ENCODE results near the gene LLGL2. TPM values are rescaled to one million over a fixed set of nuclear protein-coding genes. Genes with fewer than 3 reads are reported as not detected.

Gene LLGL2
- total RNA-seq, 1 experiment from 2014 or later, result 1.2 TPM

DNA sequence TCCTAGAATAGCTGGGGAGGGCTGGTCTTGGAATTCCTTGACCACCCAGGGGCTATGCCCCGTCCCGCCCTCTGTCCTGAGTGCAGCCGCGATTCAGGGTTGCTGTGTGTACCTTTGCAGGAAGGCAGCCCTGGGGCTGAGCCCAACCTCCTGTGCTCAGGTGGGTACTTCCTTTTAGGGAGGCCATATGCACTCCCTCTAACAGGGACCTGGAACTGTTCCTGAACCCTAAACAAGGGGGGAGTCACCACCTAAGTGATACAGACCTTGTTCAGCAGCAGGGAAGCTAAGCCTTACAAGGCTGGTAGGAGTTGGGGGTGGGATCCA lies 24.6 kb downstream of the LLGL2 start:
- DNase-seq (ENCODE audit: low read depth), result no peak

DNA sequence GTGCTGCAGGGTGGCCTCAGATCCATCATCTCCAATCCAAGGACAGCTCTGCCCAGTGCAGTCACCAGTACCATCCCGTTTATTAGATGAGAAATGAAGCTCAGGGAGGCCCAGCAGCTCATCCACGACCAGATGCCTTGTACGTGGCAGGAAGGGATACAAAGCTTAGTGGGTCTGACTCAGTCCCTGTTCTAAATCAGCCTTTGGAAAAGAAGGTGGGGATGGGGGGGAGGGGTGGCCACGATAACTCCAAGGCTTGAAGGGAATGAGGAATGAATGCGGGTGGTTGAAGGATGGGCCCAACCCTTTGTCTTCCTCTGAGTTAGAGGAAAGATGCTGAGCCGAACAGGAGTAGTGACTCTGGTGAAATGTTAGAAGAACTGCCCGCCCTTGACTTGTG lies 25.8 kb downstream of the LLGL2 start:
- no peak for DNase-seq (ENCODE audit: low read depth)

DNA sequence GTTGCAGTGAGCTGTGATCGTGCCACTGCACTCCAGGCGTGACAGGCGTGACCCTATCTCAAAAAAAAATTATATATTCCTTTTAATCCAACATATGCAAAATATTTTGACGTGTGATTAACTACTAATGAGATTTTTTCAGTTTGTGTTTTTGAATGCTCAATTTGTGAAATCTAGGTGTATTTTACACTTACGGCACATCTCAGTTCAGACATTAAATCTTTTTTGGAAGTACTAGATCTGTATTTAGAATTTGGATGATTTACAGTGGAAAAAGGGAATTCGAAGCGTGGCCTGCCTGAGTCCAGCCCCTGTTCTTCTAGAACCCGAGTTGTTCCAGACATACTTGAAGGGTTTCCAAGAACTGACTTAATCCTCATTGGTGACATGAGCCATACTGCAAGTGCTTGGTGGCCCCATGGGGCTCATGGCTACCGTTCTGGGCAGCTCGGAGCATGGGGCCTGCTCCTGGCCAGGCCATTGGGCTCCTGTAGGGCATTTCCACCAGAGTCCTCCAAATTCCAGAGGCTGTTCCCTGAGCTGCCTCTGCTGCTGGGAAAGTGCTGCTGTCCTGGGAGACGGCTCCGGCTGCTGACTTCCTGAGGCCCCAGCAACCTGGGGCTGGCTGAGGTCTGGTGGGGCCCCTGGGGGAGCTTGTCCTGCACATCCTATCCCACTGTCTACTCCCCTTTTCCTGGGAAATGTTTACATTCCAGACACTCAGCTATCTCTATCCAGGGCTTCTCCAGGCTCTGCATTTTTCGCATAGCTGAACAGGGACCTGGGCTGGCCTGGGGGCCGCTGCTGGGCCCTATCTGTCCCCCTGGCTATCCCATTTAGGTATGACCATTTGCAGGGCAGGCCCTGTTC lies 27.2 kb downstream of the LLGL2 start:
- peak; percentile 18 for DNase-seq (ENCODE audit: low read depth)

DNA sequence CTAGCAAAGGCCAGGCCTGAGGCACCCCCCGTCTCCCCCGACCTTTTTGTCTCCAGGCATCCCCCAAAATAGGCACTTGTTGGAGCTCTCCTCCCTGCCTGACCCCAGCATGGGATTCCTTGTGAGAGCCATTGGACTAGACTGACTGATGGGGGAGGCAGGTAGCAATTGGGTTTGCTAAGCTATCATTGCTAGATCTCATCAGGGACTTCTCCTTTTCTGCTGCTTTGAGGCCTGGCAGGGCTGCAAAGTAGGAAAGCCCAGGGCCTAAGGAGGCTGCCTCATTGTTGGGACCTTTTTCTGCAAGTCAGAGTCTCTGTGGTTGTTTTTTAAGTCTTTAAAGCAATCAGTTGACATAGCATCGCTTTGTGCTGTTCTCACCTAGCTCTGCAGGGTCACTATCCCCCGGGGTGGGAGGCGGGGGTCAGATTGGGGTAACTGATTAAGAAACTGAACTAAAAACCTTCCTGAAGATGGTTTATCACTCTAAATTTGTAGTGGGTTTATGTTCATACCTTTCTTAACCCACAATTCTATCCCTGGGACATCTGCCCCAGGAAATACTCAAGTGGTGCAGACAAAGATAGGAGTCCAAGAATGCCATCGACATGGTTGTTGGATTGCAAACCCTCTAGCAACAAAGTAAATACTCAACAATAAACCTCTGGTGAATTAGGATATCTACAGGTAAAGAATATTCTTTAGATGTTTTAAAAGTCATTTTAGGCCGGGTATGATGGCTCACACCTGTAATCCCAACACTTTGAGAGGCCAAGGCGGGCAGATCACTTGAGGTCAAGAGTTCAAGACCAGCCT lies 28.0 kb downstream of the LLGL2 start:
- DNase-seq (ENCODE audit: low read depth), result no peak

- no peak for DNase-seq (ENCODE audit: low read depth)
These were observed 30.2 kb downstream of the LLGL2 start for GRCh38 chr17:75555679-75556153.

- DNase-seq (ENCODE audit: low read depth), result peak; percentile 95
These were observed 31.8 kb downstream of the LLGL2 start for GRCh38 chr17:75557075-75557851.

- DNase-seq (ENCODE audit: low read depth), result no peak
These were observed 32.6 kb downstream of the LLGL2 start for GRCh38 chr17:75557852-75558665.

- no peak for DNase-seq (ENCODE audit: low read depth)
These were observed 33.4 kb downstream of the LLGL2 start for GRCh38 chr17:75558666-75559530.

GRCh38 chr17:75559958-75560533 lies 34.5 kb downstream of the LLGL2 start:
- DNase-seq (ENCODE audit: low read depth), result no peak

GRCh38 chr17:75561927-75562603 lies 36.6 kb downstream of the LLGL2 start:
- peak; percentile 91 for DNase-seq (ENCODE audit: low read depth)

GRCh38 chr17:75563063-75563758 lies 37.7 kb downstream of the LLGL2 start:
- DNase-seq (ENCODE audit: low read depth), result no peak

DNA sequence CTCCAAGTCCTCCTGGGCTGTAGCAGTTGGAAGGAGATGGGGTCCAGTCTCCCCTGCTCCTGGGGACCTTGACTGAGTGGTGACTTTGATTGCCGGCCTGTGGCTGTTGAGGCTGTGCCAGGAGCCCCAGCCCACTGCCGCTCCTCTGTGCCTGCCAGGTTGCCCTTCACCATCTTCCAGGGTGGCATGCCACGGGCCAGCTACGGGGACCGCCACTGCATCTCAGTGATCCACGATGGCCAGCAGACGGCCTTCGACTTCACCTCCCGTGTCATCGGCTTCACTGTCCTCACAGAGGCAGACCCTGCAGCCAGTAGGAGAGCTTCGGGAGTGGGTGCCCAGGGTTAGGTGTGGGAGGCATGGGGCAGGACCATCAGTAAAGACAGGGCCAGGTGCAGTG lies 38.7 kb downstream of the LLGL2 start:
- DNase-seq (ENCODE audit: low read depth), result no peak

GRCh38 chr17:75565066-75565465 lies 39.6 kb downstream of the LLGL2 start:
- peak; percentile 54 for DNase-seq (ENCODE audit: low read depth)

- no peak for DNase-seq (ENCODE audit: low read depth)
These were observed 40.1 kb downstream of the LLGL2 start for GRCh38 chr17:75565618-75566017.

DNA sequence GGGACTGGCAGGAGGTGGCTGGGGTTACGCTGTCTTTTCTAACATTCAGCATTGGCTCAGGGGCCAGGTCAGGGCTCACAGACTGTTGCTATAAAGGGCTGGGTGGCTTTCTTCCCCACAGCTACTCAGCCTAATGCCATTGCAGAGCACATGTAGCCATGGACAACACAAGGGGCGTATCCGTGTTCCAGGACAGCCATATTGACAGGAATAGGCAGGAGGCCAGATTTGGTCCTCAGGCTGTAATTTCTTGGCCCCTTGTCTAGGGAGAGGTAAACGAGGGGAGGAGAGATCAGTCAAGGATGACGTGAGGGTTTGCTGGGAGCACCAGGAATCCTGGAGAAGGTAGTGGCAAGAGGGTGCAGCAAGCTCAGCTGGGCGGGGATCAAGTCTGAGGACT lies 40.9 kb downstream of the LLGL2 start:
- DNase-seq (ENCODE audit: low read depth), result no peak

GRCh38 chr17:75566834-75567233 lies 41.3 kb downstream of the LLGL2 start:
- DNase-seq (ENCODE audit: low read depth), result no peak

GRCh38 chr17:75568412-75569255 lies 43.1 kb downstream of the LLGL2 start:
- DNase-seq (ENCODE audit: low read depth), result no peak
